GM23248 (cell line): ENCODE results near the gene OSCAR. TPM values are rescaled to one million over a fixed set of nuclear protein-coding genes. Genes with fewer than 3 reads are reported as not detected.

Experiments used
- DNase-seq: peaks from one replicate; pipeline ENCODE4 v3.0.0-alpha.2; 2015
- H2AFZ ChIP-seq: fragments of 200-600 bp; sonication (generic); 2 replicates; pipeline ENCODE4 v1.6.1; 2016; ENCODE audit warnings: antibody characterized with exemption
- H3F3A ChIP-seq: fragments of 200-600 bp; sonication (generic); 2 replicates; pipeline ENCODE4 v1.6.1; 2016; ENCODE audit warnings: mild to moderate bottlenecking, antibody characterized with exemption, mixed run types; ENCODE audit not compliant: insufficient read depth
- H3K27ac ChIP-seq: fragments of 200-600 bp; sonication (generic); 2 replicates; pipeline ENCODE4 v1.5.1; 2016; ENCODE audit warnings: mild to moderate bottlenecking
- H3K27me3 ChIP-seq: fragments of 200-600 bp; sonication (generic); replicated peaks from 2 replicates; pipeline ENCODE4 v1.6.1; 2016; ENCODE audit warnings: mild to moderate bottlenecking; ENCODE audit not compliant: insufficient read depth
- H3K36me3 ChIP-seq: fragments of 200-600 bp; sonication (generic); 2 replicates; pipeline ENCODE4 v1.6.1; 2016; ENCODE audit warnings: low read depth, mild to moderate bottlenecking
- H3K4me1 ChIP-seq: fragments of 200-600 bp; sonication (generic); 2 replicates; pipeline ENCODE4 v1.6.1; 2016; ENCODE audit warnings: mild to moderate bottlenecking; ENCODE audit not compliant: insufficient read depth
- H3K4me2 ChIP-seq: fragments of 200-600 bp; sonication (generic); one replicate; pipeline ENCODE4 v1.6.1; 2016; ENCODE audit warnings: mild to moderate bottlenecking; ENCODE audit not compliant: unreplicated experiment
- H3K4me3 ChIP-seq: fragments of 200-600 bp; sonication (generic); 2 replicates; pipeline ENCODE4 v1.5.1; 2016; ENCODE audit warnings: mild to moderate bottlenecking
- H3K79me2 ChIP-seq: fragments of 200-600 bp; sonication (generic); 2 replicates; pipeline ENCODE4 v1.6.1; 2016; ENCODE audit warnings: mild to moderate bottlenecking; ENCODE audit not compliant: insufficient read depth
- H3K9ac ChIP-seq: fragments of 200-600 bp; sonication (generic); 2 replicates; pipeline ENCODE4 v1.6.1; 2016; ENCODE audit warnings: mild to moderate bottlenecking
- H3K9me2 ChIP-seq: fragments of 200-600 bp; sonication (generic); 2 replicates; pipeline ENCODE4 v1.6.1; 2016; ENCODE audit warnings: mixed run types, mild to moderate bottlenecking, moderate library complexity; ENCODE audit not compliant: insufficient read depth
- H3K9me3 ChIP-seq: fragments of 200-600 bp; sonication (generic); one replicate; pipeline ENCODE4 v1.6.1; 2017; ENCODE audit warnings: low read depth
- H4K20me1 ChIP-seq: fragments of 200-600 bp; sonication (generic); 2 replicates; pipeline ENCODE4 v1.6.0; 2016; ENCODE audit not compliant: insufficient read depth
- EZH2 ChIP-seq: fragments of 200-600 bp; sonication (generic); IDR thresholded peaks from 2 replicates; pipeline ENCODE4 v1.6.1; 2018; ENCODE audit warnings: antibody characterized with exemption, mild to moderate bottlenecking; ENCODE audit not compliant: insufficient read depth, poor library complexity, severe bottlenecking
- EZH2phosphoT487 ChIP-seq: fragments of 200-600 bp; sonication (generic); IDR thresholded peaks from 2 replicates; pipeline ENCODE4 v1.6.1; 2018; ENCODE audit warnings: antibody characterized with exemption, moderate library complexity, mild to moderate bottlenecking, low read depth; ENCODE audit not compliant: insufficient read depth
- WGBS, 2 experiments: methylation state at CpG; one replicate each; pipeline ENCODE4 v1.1.6; 2015 to 2017; ENCODE audit warnings: low lambda C conversion rate in 2 of 2, low coverage in 1 of 2; ENCODE audit errors: missing lambda C conversion rate in 2 of 2; 5-methylcytosine and 5-hydroxymethylcytosine counted together
- in situ Hi-C: fragments of 300-500 bp; cut with MboI; formaldehyde crosslinking; loops from 2 replicates; pipeline ENCODE4 v1.15.0; 2020
- polyA plus RNA-seq: library from polyadenylated mRNA; unstranded; fragments of >200 nt; fragmentation: Nextera tagmentation; extraction: Ambion mirVana; gene quantifications from 2 replicates; pipeline ENCODE4 v1.2.1, GENCODE V29; 2016
- total RNA-seq: library from RNA; depleted of rRNA; stranded (reverse); fragments of >200 nt; shearing (Covaris generic); gene quantifications from 2 replicates; pipeline ENCODE4 v1.2.3, GENCODE V29; 2014; rRNA removed

OSCAR gene
- total and polyA plus RNA-seq, 2 experiments from 2014 or later: 0.54 to 2.2 TPM

DNA sequence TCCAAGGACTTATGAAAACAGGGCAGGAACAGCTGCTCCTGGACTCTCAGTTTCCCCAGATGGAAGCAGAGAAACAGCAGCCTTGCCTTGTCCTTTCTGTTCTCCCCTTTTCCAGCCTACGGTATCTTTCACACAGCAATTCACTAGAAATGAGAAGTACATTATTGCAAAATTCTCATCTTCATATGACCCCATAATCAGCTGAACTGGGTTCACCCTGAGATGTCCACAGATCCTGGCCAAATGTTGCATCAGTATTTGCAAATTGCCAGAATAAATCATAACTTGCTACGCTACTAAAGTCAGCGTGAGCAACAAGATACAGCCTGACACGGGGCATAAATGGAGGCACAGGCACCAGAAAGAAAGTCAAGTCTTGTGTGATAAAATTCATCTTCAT is 53.0 kb downstream of the OSCAR start:
- no peak overlapping the region for H3K27ac ChIP-seq
- no peak overlapping the region for H3K4me2 ChIP-seq
- peaks cover 26% of the 10 kb centered on the region for H3K27me3 ChIP-seq
- H3K36me3 ChIP-seq: no peaks in the 10 kb centered on the region
- H3K9me2 ChIP-seq: no peaks in the 10 kb centered on the region
- H3K9ac ChIP-seq: no peak overlapping the region
- H3K79me2 ChIP-seq: no peaks in the 10 kb centered on the region
- TF ChIP-seq EZH2phosphoT487 (no peak), EZH2 (no peak)
- H3K4me1 ChIP-seq: no peaks in the 10 kb centered on the region
- WGBS, 2 experiments: 55 to 58% methylated on average over 4 of the region's 4 CpGs
- DNase-seq: no peak
- H3F3A ChIP-seq: no peaks in the 10 kb centered on the region
- no peak overlapping the region for H3K4me3 ChIP-seq
- H2AFZ ChIP-seq: no peak overlapping the region
- no peaks in the 10 kb centered on the region for H3K9me3 ChIP-seq
- in situ Hi-C loops: no loop called here
- no peaks in the 10 kb centered on the region for H4K20me1 ChIP-seq

- no peak overlapping the region for H2AFZ ChIP-seq
- no peaks in the 10 kb centered on the region for H3K36me3 ChIP-seq
- H3K27ac ChIP-seq: no peak overlapping the region
- H3K27me3 ChIP-seq: peaks cover 26% of the 10 kb centered on the region
- no peak for DNase-seq
- in situ Hi-C loops: no loop called here
- no peaks in the 10 kb centered on the region for H3K4me1 ChIP-seq
- no peaks in the 10 kb centered on the region for H4K20me1 ChIP-seq
- 22 to 27% methylated on average over 2 of the region's 2 CpGs for WGBS, 2 experiments
- H3F3A ChIP-seq: no peaks in the 10 kb centered on the region
- no peaks in the 10 kb centered on the region for H3K9me2 ChIP-seq
- no peak for TF ChIP-seq EZH2
- no peak for TF ChIP-seq EZH2phosphoT487
- no peaks in the 10 kb centered on the region for H3K79me2 ChIP-seq
- H3K9me3 ChIP-seq: no peaks in the 10 kb centered on the region
- H3K9ac ChIP-seq: no peak overlapping the region
- H3K4me2 ChIP-seq: no peak overlapping the region
- H3K4me3 ChIP-seq: no peak overlapping the region
Observed at GRCh38 chr19:54045771-54046170, 54.8 kb downstream of the OSCAR start.

Other genes with a start within 250 kb of the OSCAR start
- 74.8 and 85.9 TPM in 2 replicates for gene MYADM, start 232.9 kb downstream of the OSCAR start, total RNA-seq
- 222 and 226 TPM in 2 replicates for gene MYADM, start 232.9 kb downstream of the OSCAR start, polyA plus RNA-seq
- gene PRKCG, start 218.6 kb downstream of the OSCAR start, total RNA-seq: not detected in 2 replicates
- gene PRKCG, start 218.6 kb downstream of the OSCAR start, polyA plus RNA-seq: not detected in 2 replicates
- gene CACNG7, start 191.5 kb downstream of the OSCAR start, total RNA-seq: not detected in 2 replicates
- not detected in 2 replicates for gene CACNG7, start 191.5 kb downstream of the OSCAR start, polyA plus RNA-seq
- 0.11 TPM in 1 of 2 replicates, not detected in the other for gene CACNG8, start 137.9 kb downstream of the OSCAR start, total RNA-seq
- gene CACNG8, start 137.9 kb downstream of the OSCAR start, polyA plus RNA-seq: not detected in 2 replicates
- gene CACNG6, start 109.2 kb downstream of the OSCAR start, total RNA-seq: not detected in 2 replicates
- not detected in 2 replicates for gene CACNG6, start 109.2 kb downstream of the OSCAR start, polyA plus RNA-seq
- gene VSTM1, start 36.9 kb downstream of the OSCAR start, total RNA-seq: not detected in 2 replicates
- not detected in 2 replicates for gene VSTM1, start 36.9 kb downstream of the OSCAR start, polyA plus RNA-seq
- gene TARM1, start 19.4 kb downstream of the OSCAR start, total RNA-seq: not detected in 2 replicates
- not detected in 2 replicates for gene TARM1, start 19.4 kb downstream of the OSCAR start, polyA plus RNA-seq
- 15.1 TPM in 1 of 2 replicates, not detected in the other for gene NDUFA3, start 2.1 kb upstream of the OSCAR start, total RNA-seq
- gene NDUFA3, start 2.1 kb upstream of the OSCAR start, polyA plus RNA-seq: 198 and 210 TPM in 2 replicates
- gene TFPT, start 14.9 kb upstream of the OSCAR start, total RNA-seq: 11.5 and 23.8 TPM in 2 replicates
- 29.6 and 30.0 TPM in 2 replicates for gene TFPT, start 14.9 kb upstream of the OSCAR start, polyA plus RNA-seq
- 38.4 and 43.9 TPM in 2 replicates for gene PRPF31, start 15.0 kb upstream of the OSCAR start, total RNA-seq
- 78.6 and 81.8 TPM in 2 replicates for gene PRPF31, start 15.0 kb upstream of the OSCAR start, polyA plus RNA-seq
- 8.9 and 12.6 TPM in 2 replicates for gene CNOT3, start 37.0 kb upstream of the OSCAR start, total RNA-seq
- 16.6 and 19.4 TPM in 2 replicates for gene CNOT3, start 37.0 kb upstream of the OSCAR start, polyA plus RNA-seq
- gene LENG1, start 58.9 kb upstream of the OSCAR start, total RNA-seq: 6.6 and 6.9 TPM in 2 replicates
- gene LENG1, start 58.9 kb upstream of the OSCAR start, polyA plus RNA-seq: 10.2 and 10.9 TPM in 2 replicates
- gene TMC4, start 72.4 kb upstream of the OSCAR start, total RNA-seq: not detected in 2 replicates
- gene TMC4, start 72.4 kb upstream of the OSCAR start, polyA plus RNA-seq: 0.18 TPM in 1 of 2 replicates, not detected in the other
- 109 and 157 TPM in 2 replicates for gene MBOAT7, start 88.8 kb upstream of the OSCAR start, total RNA-seq
- gene MBOAT7, start 88.8 kb upstream of the OSCAR start, polyA plus RNA-seq: 133 and 144 TPM in 2 replicates
- gene TSEN34, start 90.5 kb upstream of the OSCAR start, total RNA-seq: 102 and 105 TPM in 2 replicates
- gene TSEN34, start 90.5 kb upstream of the OSCAR start, polyA plus RNA-seq: 90.0 TPM in 2 replicates
- gene RPS9, start 100.1 kb upstream of the OSCAR start, total RNA-seq: 1,319 and 1,498 TPM in 2 replicates
- gene RPS9, start 100.1 kb upstream of the OSCAR start, polyA plus RNA-seq: 395 and 404 TPM in 2 replicates
- not detected in 2 replicates for gene LILRB3, start 122.2 kb upstream of the OSCAR start, total RNA-seq
- gene LILRB3, start 122.2 kb upstream of the OSCAR start, polyA plus RNA-seq: 0.13 and 0.53 TPM in 2 replicates
- not detected in 2 replicates for gene LILRA6, start 142.0 kb upstream of the OSCAR start, total RNA-seq
- gene LILRA6, start 142.0 kb upstream of the OSCAR start, polyA plus RNA-seq: not detected in 2 replicates
- gene LILRB5, start 156.5 kb upstream of the OSCAR start, total RNA-seq: not detected in 2 replicates
- gene LILRB5, start 156.5 kb upstream of the OSCAR start, polyA plus RNA-seq: not detected in 2 replicates
- not detected in 2 replicates for gene LILRB2, start 180.3 kb upstream of the OSCAR start, total RNA-seq
- not detected in 2 replicates for gene LILRB2, start 180.3 kb upstream of the OSCAR start, polyA plus RNA-seq
- not detected in 2 replicates for gene LILRA5, start 212.4 kb upstream of the OSCAR start, total RNA-seq
- gene LILRA5, start 212.4 kb upstream of the OSCAR start, polyA plus RNA-seq: not detected in 2 replicates
- gene LILRA4, start 238.4 kb upstream of the OSCAR start, total RNA-seq: not detected in 2 replicates
- not detected in 2 replicates for gene LILRA4, start 238.4 kb upstream of the OSCAR start, polyA plus RNA-seq